H1 (cell line): ENCODE data around the gene SLC22A23. TPM values are rescaled to one million over a fixed set of nuclear protein-coding genes. Genes with fewer than 3 reads are reported as not detected.

Experiments used
- CTCF ChIA-PET: fragments of 300-600 bp; sonication (Branson Sonifier 250); formaldehyde crosslinking; loops from one replicate; lab custom pipeline; 2021; ENCODE audit not compliant: partially characterized antibody; lab: Charles Lee
- POLR2A ChIA-PET: fragments of 300-600 bp; sonication (Branson Sonifier 250); formaldehyde crosslinking; loops from one replicate; lab custom pipeline; 2021; ENCODE audit warnings: inconsistent platforms; ENCODE audit not compliant: partially characterized antibody; lab: Charles Lee
- DNase-seq, 2 experiments: peaks; one replicate each; pipeline versions ENCODE4 v3.0.0 to v3.0.0-alpha.2; 2010 to 2022; ENCODE audit warnings: low spot score in 2 of 2, low read depth in 1 of 2, mixed read lengths in 1 of 2
- FAIRE-seq: peaks from 2 replicates; lab custom pipeline; 2011; peaks lifted over from hg19 to GRCh38; lab: Jason Lieb, UNC
- H2AFZ ChIP-seq: 2 replicates; pipeline ENCODE4 v1.8.1; 2012; ENCODE audit warnings: low read length, inconsistent platforms
- H2AK5ac ChIP-seq: 2 replicates; pipeline ENCODE4 v1.6.1; 2013; ENCODE audit warnings: low read depth, low read length
- H2BK120ac ChIP-seq: replicated peaks from 2 replicates; pipeline ENCODE3; 2013; ENCODE audit warnings: low read depth, low read length, inconsistent platforms
- H2BK12ac ChIP-seq: 2 replicates; pipeline ENCODE4 v1.6.1; 2013; ENCODE audit warnings: low read depth, low read length
- H2BK15ac ChIP-seq: 2 replicates; pipeline ENCODE4 v1.6.1; 2013; ENCODE audit warnings: low read length
- H2BK20ac ChIP-seq: 2 replicates; pipeline ENCODE4 v1.6.1; 2013; ENCODE audit warnings: low read length
- H2BK5ac ChIP-seq: 2 replicates; pipeline ENCODE4 v1.6.1; 2013; ENCODE audit warnings: low read depth, low read length
- H3K14ac ChIP-seq: 2 replicates; pipeline ENCODE4 v1.6.1; 2013; ENCODE audit warnings: inconsistent platforms; ENCODE audit not compliant: insufficient read length
- H3K18ac ChIP-seq: 2 replicates; pipeline ENCODE4 v1.6.1; 2013; ENCODE audit warnings: low read length; ENCODE audit errors: extremely low read depth
- H3K23ac ChIP-seq: 2 replicates; pipeline ENCODE4 v1.6.1; 2013; ENCODE audit warnings: inconsistent platforms; ENCODE audit not compliant: insufficient read length
- H3K23me2 ChIP-seq: 2 replicates; pipeline ENCODE4 v1.6.1; 2013; ENCODE audit warnings: low read depth, low read length
- H3K27ac ChIP-seq: 2 replicates; pipeline ENCODE4 v1.6.1; 2011; ENCODE audit warnings: low read depth, low read length, inconsistent platforms
- H3K27me3 ChIP-seq, 4 experiments: replicated peaks in 1 of 4; 1 replicate in 1 of 4; 2 replicates in 3 of 4; pipeline versions ENCODE4 v1.6.1 to v1.8.1; 2011 to 2013; ENCODE audit warnings: low read length in 3 of 4, mild to moderate bottlenecking in 3 of 4, inconsistent platforms in 2 of 4, mixed read lengths in 2 of 4, moderate library complexity in 1 of 4; ENCODE audit not compliant: control insufficient read depth in 3 of 4, insufficient read depth in 3 of 4; ENCODE audit errors: extremely low read depth in 1 of 4
- H3K36me3 ChIP-seq, 4 experiments: 2 replicates each; pipeline versions ENCODE4 v1.6.1 to v1.8.1; 2011 to 2013; ENCODE audit warnings: mild to moderate bottlenecking in 4 of 4, low read length in 3 of 4, moderate library complexity in 2 of 4, control low read depth in 1 of 4, inconsistent platforms in 1 of 4; ENCODE audit not compliant: insufficient read depth in 4 of 4, control insufficient read depth in 2 of 4
- H3K4ac ChIP-seq: replicated peaks from 2 replicates; pipeline ENCODE3; 2013; ENCODE audit warnings: low read length, low read depth, mixed read lengths, inconsistent platforms; ENCODE audit not compliant: insufficient read length
- H3K4me1 ChIP-seq, 4 experiments: replicated peaks in 1 of 4; 1 replicate in 1 of 4; 2 replicates in 3 of 4; pipeline versions ENCODE4 v1.6.1 to v1.8.1; 2011 to 2013; ENCODE audit warnings: low read length in 3 of 4, inconsistent platforms in 2 of 4, mixed read lengths in 1 of 4; ENCODE audit not compliant: insufficient read depth in 4 of 4, control insufficient read depth in 3 of 4
- H3K4me2 ChIP-seq, 2 experiments: 2 replicates each; pipeline versions ENCODE4 v1.6.1 to v1.8.1; 2011 to 2013; ENCODE audit warnings: low read depth in 2 of 2, low read length in 2 of 2, control low read depth in 1 of 2, inconsistent platforms in 1 of 2, mild to moderate bottlenecking in 1 of 2; ENCODE audit not compliant: insufficient read depth in 1 of 2
- H3K4me3 ChIP-seq, 4 experiments: fragments of 200-600, 300-600 bp in 1 of 4; sonication (generic), shearing (Covaris generic), sonication (Bioruptor Twin) in 1 of 4; 2 replicates each; pipeline versions ENCODE4 v1.5.1 to v1.8.1; 2011 to 2016; ENCODE audit warnings: low read length in 4 of 4, low read depth in 3 of 4, control low read depth in 2 of 4, inconsistent platforms in 2 of 4, mild to moderate bottlenecking in 2 of 4, mixed read lengths in 1 of 4, moderate library complexity in 1 of 4; ENCODE audit not compliant: insufficient read depth in 2 of 4; ENCODE audit errors: extremely low read depth in 1 of 4
- H3K56ac ChIP-seq: replicated peaks from 2 replicates; pipeline ENCODE3; 2013; ENCODE audit warnings: low read depth, mild to moderate bottlenecking, mixed read lengths, low read length, inconsistent platforms; ENCODE audit not compliant: insufficient read length
- H3K79me1 ChIP-seq: 2 replicates; pipeline ENCODE4 v1.6.1; 2013; ENCODE audit warnings: low read depth, low read length, control low read depth
- H3K79me2 ChIP-seq, 2 experiments: 2 replicates each; pipeline versions ENCODE4 v1.6.1 to v1.8.1; 2012 to 2013; ENCODE audit warnings: low read length in 2 of 2, mild to moderate bottlenecking in 2 of 2, inconsistent platforms in 1 of 2; ENCODE audit not compliant: insufficient read depth in 2 of 2, control insufficient read depth in 1 of 2
- H3K9ac ChIP-seq, 4 experiments: replicated peaks in 1 of 4; 1 replicate in 1 of 4; 2 replicates in 3 of 4; pipeline versions ENCODE4 v1.6.1 to v1.8.1; 2011 to 2013; ENCODE audit warnings: low read depth in 3 of 4, low read length in 3 of 4, control low read depth in 2 of 4, mild to moderate bottlenecking in 2 of 4, moderate library complexity in 2 of 4, inconsistent platforms in 1 of 4; ENCODE audit errors: extremely low read depth in 1 of 4
- H3K9me3 ChIP-seq, 2 experiments: 2 replicates each; pipeline versions ENCODE4 v1.6.1 to v1.8.1; 2012 to 2013; ENCODE audit warnings: mild to moderate bottlenecking in 2 of 2, moderate library complexity in 2 of 2, control low read depth in 1 of 2, inconsistent platforms in 1 of 2, low read depth in 1 of 2, low read length in 1 of 2, mixed read lengths in 1 of 2; ENCODE audit not compliant: insufficient read depth in 2 of 2
- H4K20me1 ChIP-seq, 2 experiments: replicated peaks in 1 of 2; 2 replicates each; pipeline versions ENCODE3 to v1.8.1; 2011 to 2013; ENCODE audit warnings: inconsistent platforms in 2 of 2, low read length in 2 of 2, mild to moderate bottlenecking in 1 of 2; ENCODE audit not compliant: insufficient read depth in 2 of 2, control insufficient read depth in 1 of 2
- H4K5ac ChIP-seq: 2 replicates; pipeline ENCODE4 v1.6.1; 2013; ENCODE audit warnings: low read length, low read depth, mixed read lengths, inconsistent platforms; ENCODE audit not compliant: insufficient read length
- H4K8ac ChIP-seq: 2 replicates; pipeline ENCODE4 v1.8.0; 2013; ENCODE audit warnings: mild to moderate bottlenecking, moderate library complexity, low read length, inconsistent platforms; ENCODE audit not compliant: insufficient read depth; ENCODE audit errors: extremely low read depth
- H4K91ac ChIP-seq: replicated peaks from 2 replicates; pipeline ENCODE3; 2013; ENCODE audit warnings: low read length, mixed read lengths, inconsistent platforms; ENCODE audit not compliant: insufficient read length
- BCL11A ChIP-seq, 2 experiments: IDR thresholded peaks; one replicate each; pipeline ENCODE4 v1.6.1; 2011; ENCODE audit warnings: low read depth in 2 of 2, low read length in 2 of 2, mild to moderate bottlenecking in 2 of 2
- BRCA1 ChIP-seq: IDR thresholded peaks from 2 replicates; pipeline ENCODE4 v1.6.1; 2012; ENCODE audit warnings: low read depth, low read length, improper control_type of control experiment
- CEBPB ChIP-seq: IDR thresholded peaks from 2 replicates; pipeline ENCODE4 v1.6.1; 2012; ENCODE audit warnings: low read depth, low read length
- E2F6 ChIP-seq: IDR thresholded peaks from 2 replicates; pipeline ENCODE4 v1.6.1; 2012; ENCODE audit warnings: inconsistent platforms
- KDM5A ChIP-seq: fragments of 200-600 bp; IDR thresholded peaks from 2 replicates; pipeline ENCODE4 v1.7.1; 2012; ENCODE audit warnings: mild to moderate bottlenecking, low read length, inconsistent platforms, mixed read lengths
- MAX ChIP-seq: IDR thresholded peaks from 2 replicates; pipeline ENCODE4 v1.6.1; 2012; ENCODE audit warnings: inconsistent platforms
- WGBS, 2 experiments: shearing (Covaris generic) in 1 of 2; methylation state at CpG; one replicate each; pipeline versions ENCODE4 v1.1.6 to v1.1.7; 2013 to 2015; ENCODE audit warnings: low lambda C conversion rate in 2 of 2, mixed read lengths in 2 of 2, inconsistent platforms in 1 of 2, low coverage in 1 of 2, missing lambda C conversion rate in 1 of 2; ENCODE audit not compliant: insufficient replicate concordance in 2 of 2, insufficient coverage in 1 of 2, insufficient read length in 1 of 2; ENCODE audit errors: extremely low coverage in 1 of 2, missing lambda C conversion rate in 1 of 2; 5-methylcytosine and 5-hydroxymethylcytosine counted together
- polyA plus RNA-seq, 7 experiments: library from polyadenylated mRNA; depleted of rRNA in 3 of 7; stranded (reverse) in 5 of 7; unstranded in 2 of 7; fragments of >200 nt in 5 of 7; fragments of 200-250 nt in 2 of 7; gene quantifications; 1 replicate in 5 of 7; 2 replicates in 1 of 7; 4 replicates in 1 of 7; pipeline versions ENCODE4 v1.2.1 to v1.2.3, GENCODE V29; 2011 to 2013; ENCODE audit warnings: missing spikeins in 2 of 7, mixed read lengths in 2 of 7
- total RNA-seq: library from RNA; stranded (reverse); fragmentation: NEBNext Ultra II Directional; extraction: Animal tissue kit (Norgen Biotek cat#: 25700); gene quantifications from 2 replicates; pipeline ENCODE4 v1.2.1, GENCODE V29; 2021

The SLC22A23 gene
- total and polyA plus RNA-seq, 2 of the 8 experiments (the other 6 are each of a cell fraction or from before 2014, with no cell fraction given): 9.9 to 38.4 TPM

GRCh38 chr6:3307436-3307835, 149.4 kb downstream of the SLC22A23 start:
- no peak overlapping the region for H3K27ac ChIP-seq
- H3K9me3 ChIP-seq: no peaks in the 10 kb centered on the region
- H3K4ac ChIP-seq: no peak overlapping the region
- H3K79me2 ChIP-seq: no peaks in the 10 kb centered on the region
- no peak overlapping the region for H3K4me3 ChIP-seq
- no peak overlapping the region for H3K14ac ChIP-seq
- H3K27me3 ChIP-seq: no peaks in the 10 kb centered on the region
- no peak overlapping the region for H2BK12ac ChIP-seq
- H2AK5ac ChIP-seq: no peak overlapping the region
- ChIA-PET POLR2A (no interaction called here), CTCF (no interaction called here)
- H2BK5ac ChIP-seq: no peak overlapping the region
- H2BK20ac ChIP-seq: no peak overlapping the region
- no peak overlapping the region for H2BK120ac ChIP-seq
- peaks cover 0 to 2% (median 1%) of the 10 kb centered on the region in 4 experiments; a peak in 3 of 7 replicates for H3K4me1 ChIP-seq
- DNase-seq: no peak
- H3K23ac ChIP-seq: no peak overlapping the region
- no peak for FAIRE-seq
- H3K18ac ChIP-seq: no peak overlapping the region
- H4K91ac ChIP-seq: no peak overlapping the region
- no peaks in the 10 kb centered on the region for H3K23me2 ChIP-seq
- peaks cover 7% of the 10 kb centered on the region; the same call in 1 of the 2 replicates for H3K79me1 ChIP-seq
- H3K9ac ChIP-seq: no peak overlapping the region
- no peak overlapping the region for H2AFZ ChIP-seq
- H2BK15ac ChIP-seq: no peak overlapping the region
- H3K56ac ChIP-seq: no peak overlapping the region
- no peak overlapping the region for H3K4me2 ChIP-seq
- WGBS, 2 experiments: 88% methylated on average over 12 of the region's 12 CpGs; no CpG with 5 or more reads in 1 of the 2 experiments
- H3K36me3 ChIP-seq: no peaks in the 10 kb centered on the region
- no peak overlapping the region for H4K8ac ChIP-seq
- no peak overlapping the region for H4K5ac ChIP-seq
- H4K20me1 ChIP-seq: no peaks in the 10 kb centered on the region
- TF ChIP-seq BRCA1 (no peak), BCL11A (IDR thresholded peaks at IDR 0.05; ENCODE audit: low read depth in 2 of 2, low read length in 2 of 2) (no peak), E2F6 (no peak), KDM5A (no peak), MAX (no peak), CEBPB (no peak)
- TF ChIP-seq, all 59 proteins: peak for 0
